K562 (cell line): ENCODE results near the gene MIEF1. TPM values are rescaled to one million over a fixed set of nuclear protein-coding genes. Genes with fewer than 3 reads are reported as not detected.
A peak's percentile ranks its signal among the peaks of the same experiment; 100 is the strongest.

ENCODE experiments used
- ETS1 ChIP-seq: conservative IDR thresholded peaks from 2 replicates; pipeline ENCODE4 v1.6.1; 2011; ENCODE audit warnings: low read depth, mild to moderate bottlenecking, low read length; ENCODE audit not compliant: control insufficient read depth
- GTF3C2 ChIP-seq: IDR thresholded peaks from 3 replicates; pipeline ENCODE4 v1.6.1; 2011; ENCODE audit warnings: borderline replicate concordance, mild to moderate bottlenecking, moderate library complexity; ENCODE audit not compliant: insufficient read length; ENCODE audit errors: extremely low read depth
- ILK ChIP-seq: fragments of 450-650 bp; IDR thresholded peaks from 2 replicates; pipeline ENCODE4 v1.6.1; 2016; ENCODE audit warnings: missing genetic modification characterization, low read depth, mild to moderate bottlenecking, missing compliant biosample characterization, moderate library complexity, borderline replicate concordance
- IRF9 ChIP-seq: fragments of 450-650 bp; IDR thresholded peaks from 2 replicates; pipeline ENCODE4 v1.6.1; 2016; ENCODE audit warnings: missing biosample characterization, missing genetic modification characterization
- KAT2B ChIP-seq: IDR thresholded peaks from one replicate; pipeline ENCODE4 v1.6.1; 2012; ENCODE audit warnings: low read depth, mild to moderate bottlenecking, control low read depth, inconsistent platforms, low read length, moderate library complexity
- POLR2A ChIP-seq: fragments of 450-650 bp; conservative IDR thresholded peaks from 2 replicates; pipeline ENCODE4 v1.6.1; 2016
- SREBF2 ChIP-seq: sonication (generic); formaldehyde crosslinking; IDR thresholded peaks from 2 replicates; pipeline ENCODE4 v1.4.0; 2020; ENCODE audit warnings: mild to moderate bottlenecking, missing genetic modification reagents
- THAP12 ChIP-seq: fragments of 250-450 bp; sonication (Bioruptor Pico); IDR thresholded peaks from 2 replicates; pipeline ENCODE4 v1.9.0; 2021; ENCODE audit warnings: mild to moderate bottlenecking, inconsistent platforms
- ZBTB26 ChIP-seq: fragments of 450-650 bp; formaldehyde crosslinking; IDR thresholded peaks from 2 replicates; pipeline ENCODE4 v1.4.0; 2022; ENCODE audit warnings: missing genetic modification characterization
- ZNF133 ChIP-seq: fragments of 250-450 bp; sonication (Bioruptor Pico); IDR thresholded peaks from 2 replicates; pipeline ENCODE4 v1.4.0; 2020; ENCODE audit warnings: mild to moderate bottlenecking
- ZNF280A ChIP-seq: fragments of 450-650 bp; IDR thresholded peaks from 2 replicates; pipeline ENCODE4 v1.6.1; 2018; ENCODE audit warnings: mild to moderate bottlenecking, low read depth; ENCODE audit not compliant: partially characterized antibody
- ZNF384 ChIP-seq: IDR thresholded peaks from 2 replicates; pipeline ENCODE4 v1.6.1; 2012; ENCODE audit warnings: low read depth, low read length, improper control_type of control experiment
- ZNF512 ChIP-seq: IDR thresholded peaks from 2 replicates; pipeline ENCODE4 v1.6.1; 2016; ENCODE audit warnings: missing genetic modification characterization, missing compliant biosample characterization
- polyA plus RNA-seq, 8 experiments: library from polyadenylated mRNA; depleted of rRNA in 4 of 8; stranded (reverse) in 5 of 8; unstranded in 3 of 8; fragments of >200 nt; fragmentation: Nextera tagmentation in 2 of 8; fragmentation: Illumina TruSeq in 1 of 8; extraction: Ambion mirVana in 2 of 8; extraction: Trizol in 1 of 8; gene quantifications; 2 replicates each; pipeline versions ENCODE4 v1.2.1 to v1.2.3, GENCODE V29; 2011 to 2014; ENCODE audit warnings: inconsistent platforms in 1 of 8, missing spikeins in 1 of 8
- total RNA-seq, 7 experiments: library from RNA; depleted of rRNA in 6 of 7; stranded (reverse); fragments of >200 nt in 6 of 7; fragmentation: Illumina TruSeq in 2 of 7; extraction: Trizol in 2 of 7; gene quantifications; 2 replicates each; pipeline versions ENCODE4 v1.2.1 to v1.2.3, GENCODE V29; 2011 to 2021; ENCODE audit warnings: low replicate concordance in 1 of 7

The MIEF1 gene
- total and polyA plus RNA-seq, 9 of the 15 experiments (the other 6 are each of a cell fraction or from before 2014, with no cell fraction given) = 10.9 to 51.8 (median 25.5) TPM

- TF ChIP-seq SREBF2 (CRISPR knock-in tag) (no peak), ZNF384 (no peak), IRF9 (tag) (no peak), ZNF133 (CRISPR knock-in tag) (no peak), ILK (tag) (no peak), THAP12 (CRISPR knock-in tag) (0 out of 2 replicates have a peak, but pooled peaks have one; percentile 22), ETS1 (no peak; the same call in 1 of the 2 replicates), ZNF280A (no peak), POLR2A (peak; percentile 88), GTF3C2 (no peak), ZBTB26 (CRISPR knock-in tag) (no peak), ZNF512 (tag) (no peak), KAT2B (no peak)
Observed at GRCh38 chr22:39532215-39533073, 30.4 kb downstream of the MIEF1 start, which contains the start of gene RPS19BP1 (continued).
